ENCODE data around the gene CBLC.

The CBLC gene

DNA sequence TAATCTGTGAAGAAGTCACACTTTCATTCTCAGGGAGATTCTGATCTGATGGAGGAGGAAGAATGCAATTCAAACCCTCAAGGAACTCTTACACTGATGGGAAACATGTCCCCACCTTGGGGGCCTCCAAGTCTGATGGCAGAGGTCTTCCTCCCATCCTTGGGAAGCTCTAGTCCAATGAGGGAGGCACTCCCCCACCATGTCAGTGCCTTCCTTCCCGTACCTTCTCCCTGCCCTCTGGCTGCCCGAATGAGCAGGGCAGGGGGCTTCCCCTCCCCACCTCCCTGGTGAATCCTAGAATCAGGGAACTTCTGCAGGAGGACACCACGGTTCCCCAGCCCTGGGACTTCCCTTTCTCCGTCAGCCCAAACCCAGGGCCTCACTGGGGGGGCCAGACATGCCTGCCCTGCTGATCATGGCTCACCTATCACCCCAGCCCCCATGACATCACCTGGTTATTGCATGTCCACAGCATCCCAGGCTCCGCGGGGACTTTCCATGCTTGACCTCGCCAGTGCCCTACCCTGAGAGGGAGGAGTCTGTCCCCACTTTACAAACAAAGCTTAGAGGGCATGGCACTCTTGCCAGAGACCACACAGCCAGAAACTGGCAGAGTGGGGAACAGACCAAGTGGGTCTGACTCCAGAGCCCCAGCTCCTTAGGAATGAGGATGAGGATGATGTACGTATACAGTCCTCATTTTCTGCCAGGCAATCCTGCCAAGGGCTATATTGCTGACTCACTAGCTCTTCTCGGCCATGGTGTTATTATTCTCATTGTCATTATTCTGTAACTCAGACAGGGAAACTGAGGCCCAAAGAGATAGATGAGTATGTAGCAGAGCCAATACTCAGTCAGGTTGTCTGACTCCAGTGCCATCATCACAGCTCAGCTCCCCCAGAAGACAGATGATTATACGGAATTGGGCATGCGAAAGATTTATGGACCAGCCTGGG is 38.8 kb upstream of the CBLC start:
- Histone ChIP-seq H3K4me3 (ENCODE audit: low read depth, low read length) (no peak overlapping the region), H3K36me3 (ENCODE audit: insufficient read depth, low read length) (no peaks in the 10 kb centered on the region), H3K79me2 (ENCODE audit: control insufficient read depth, insufficient read depth, low read length, unreplicated experiment) (no peaks in the 10 kb centered on the region), H3K27ac (ENCODE audit: low read depth, low read length) (no peak overlapping the region), H3K27me3 (ENCODE audit: insufficient read depth, low read length) (no peaks in the 10 kb centered on the region), H3K4me1 (ENCODE audit: control insufficient read depth, insufficient read depth, low read length, unreplicated experiment) (peaks cover 33% of the 10 kb centered on the region), H2AFZ (ENCODE audit: low read length, unreplicated experiment) (no peak overlapping the region)

DNA sequence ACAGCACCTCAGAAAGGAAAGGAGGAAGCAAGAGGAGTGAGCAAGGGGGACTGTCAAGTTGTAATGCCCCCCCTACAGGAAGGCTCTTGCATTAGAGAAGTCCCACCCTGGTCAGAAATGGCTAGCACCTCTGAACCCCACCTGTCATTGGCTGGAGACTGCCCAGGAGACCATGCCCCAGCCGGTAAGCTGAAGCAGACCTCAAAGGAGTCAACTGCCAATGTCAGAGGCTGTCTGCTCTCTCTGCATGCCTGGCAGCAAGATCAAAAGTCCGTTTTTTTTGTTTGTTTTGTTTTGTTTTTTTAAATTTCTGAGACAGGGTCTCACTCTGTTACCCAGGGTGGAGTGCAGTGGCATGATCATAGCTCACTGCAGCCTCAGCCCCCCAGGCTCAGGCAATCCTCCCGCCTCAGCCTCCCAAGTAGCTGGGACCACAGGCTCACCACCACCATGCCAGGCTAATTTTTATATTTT is 37.3 kb upstream of the CBLC start:
- Histone ChIP-seq H3K27ac (ENCODE audit: low read depth, low read length) (no peak overlapping the region; the same call in 1 of the 2 replicates), H3K4me3 (ENCODE audit: low read depth, low read length) (no peak overlapping the region), H3K27me3 (ENCODE audit: insufficient read depth, low read length) (no peaks in the 10 kb centered on the region), H3K79me2 (ENCODE audit: control insufficient read depth, insufficient read depth, low read length, unreplicated experiment) (no peaks in the 10 kb centered on the region), H3K4me1 (ENCODE audit: control insufficient read depth, insufficient read depth, low read length, unreplicated experiment) (peaks cover 38% of the 10 kb centered on the region), H3K36me3 (ENCODE audit: insufficient read depth, low read length) (no peaks in the 10 kb centered on the region), H2AFZ (ENCODE audit: low read length, unreplicated experiment) (no peak overlapping the region)

DNA sequence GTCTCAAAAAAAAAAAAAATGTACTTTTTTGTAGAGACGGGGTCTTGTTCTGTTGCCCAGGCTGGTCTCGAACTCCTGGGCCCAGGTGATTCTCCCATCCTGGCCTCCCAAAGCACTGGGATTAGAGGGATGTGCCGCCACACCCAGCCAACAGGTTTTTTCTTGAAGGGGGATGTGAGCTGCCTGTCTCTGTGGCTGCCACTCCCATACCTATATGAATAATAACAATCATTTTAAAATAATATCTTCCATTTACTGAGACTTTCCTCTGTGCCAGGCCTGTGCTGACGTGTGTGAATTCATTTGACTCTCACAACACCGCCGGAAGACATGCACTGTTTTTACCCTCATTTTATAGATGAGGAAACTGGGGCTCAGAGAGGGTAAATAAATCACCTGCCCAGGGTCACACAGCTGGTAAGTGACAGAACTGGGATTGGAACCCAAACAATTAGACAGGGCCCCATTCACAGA is 36.4 kb upstream of the CBLC start:
- Histone ChIP-seq H3K79me2 (ENCODE audit: control insufficient read depth, insufficient read depth, low read length, unreplicated experiment) (no peaks in the 10 kb centered on the region), H3K27me3 (ENCODE audit: insufficient read depth, low read length) (no peaks in the 10 kb centered on the region), H3K36me3 (ENCODE audit: insufficient read depth, low read length) (no peaks in the 10 kb centered on the region), H3K27ac (ENCODE audit: low read depth, low read length) (peak overlapping the region; percentile 82), H3K4me3 (ENCODE audit: low read depth, low read length) (no peak overlapping the region), H2AFZ (ENCODE audit: low read length, unreplicated experiment) (no peak overlapping the region), H3K4me1 (ENCODE audit: control insufficient read depth, insufficient read depth, low read length, unreplicated experiment) (peaks cover 42% of the 10 kb centered on the region)

DNA sequence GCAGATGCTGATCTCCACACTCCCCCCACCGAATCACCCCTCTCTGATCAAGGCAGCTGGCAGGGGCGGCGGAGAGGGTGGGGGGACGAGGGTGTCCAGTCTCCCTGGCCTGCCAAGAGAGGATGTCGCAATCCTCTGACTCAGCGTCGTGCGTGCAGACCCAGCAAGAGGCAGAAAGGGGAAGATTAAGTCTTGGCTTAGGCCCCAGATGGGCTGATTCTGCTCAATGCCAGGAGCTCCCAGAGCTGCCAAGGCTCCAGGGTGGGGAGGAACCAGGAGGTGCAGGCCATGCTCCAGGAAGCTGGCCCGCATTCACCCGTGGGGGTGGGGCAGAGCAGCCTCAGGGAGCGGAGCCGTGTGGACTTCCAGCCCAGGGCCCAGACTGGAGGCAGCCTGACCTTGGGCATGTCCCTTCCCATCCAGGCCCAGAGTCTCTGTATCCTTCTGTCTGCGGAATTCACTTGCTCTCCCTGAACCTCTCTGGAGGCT is 35.8 kb upstream of the CBLC start:
- no peak overlapping the region for H2AFZ ChIP-seq (ENCODE audit: low read length, unreplicated experiment)

DNA sequence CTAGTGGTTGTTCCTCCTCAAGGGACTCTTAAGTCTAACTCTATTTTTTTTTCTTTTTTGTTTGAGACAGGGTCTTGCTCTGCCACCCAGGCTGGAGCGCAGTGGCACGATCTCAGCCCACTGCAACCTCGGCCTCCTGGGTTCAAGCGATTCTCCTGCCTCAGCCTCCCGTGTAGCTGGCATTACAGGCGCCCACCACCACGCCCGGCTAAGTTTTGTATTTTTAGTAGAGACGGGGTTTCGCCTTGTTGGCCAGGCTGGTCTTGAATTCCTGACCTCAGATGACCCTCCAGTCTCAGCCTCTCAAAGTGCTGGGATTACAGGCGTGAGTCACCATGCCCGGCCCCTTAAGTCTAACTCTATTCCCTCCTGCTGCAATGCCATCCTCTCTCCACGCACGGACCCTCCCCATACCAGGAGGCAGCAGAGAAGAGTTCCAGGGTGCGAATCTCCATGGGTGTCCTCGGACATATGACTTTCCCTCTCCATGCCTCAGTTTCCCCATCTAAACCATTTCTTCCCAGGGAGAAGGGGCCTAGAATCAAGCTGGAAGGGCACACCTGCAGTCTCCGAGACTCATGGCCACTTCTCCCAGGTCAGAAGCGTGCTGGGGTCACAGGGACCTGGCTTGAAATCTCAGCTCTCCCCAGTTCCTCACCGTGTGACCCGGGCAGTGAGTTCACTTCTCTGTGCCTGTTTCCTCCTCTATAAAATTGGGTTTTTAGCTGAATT is 35.2 kb upstream of the CBLC start:
- Histone ChIP-seq H2AFZ (ENCODE audit: low read length, unreplicated experiment) (no peak overlapping the region), H3K4me1 (ENCODE audit: control insufficient read depth, insufficient read depth, low read length, unreplicated experiment) (peaks cover 45% of the 10 kb centered on the region), H3K79me2 (ENCODE audit: control insufficient read depth, insufficient read depth, low read length, unreplicated experiment) (no peaks in the 10 kb centered on the region), H3K27me3 (ENCODE audit: insufficient read depth, low read length) (no peaks in the 10 kb centered on the region), H3K27ac (ENCODE audit: low read depth, low read length) (peak overlapping the region; percentile 92), H3K4me3 (ENCODE audit: low read depth, low read length) (0 out of 2 replicates have a peak overlapping the region, but pooled peaks have one; percentile 2), H3K36me3 (ENCODE audit: insufficient read depth, low read length) (no peaks in the 10 kb centered on the region)

More for the DNA sequence above, 35.8 kb upstream of the CBLC start:
- Histone ChIP-seq H3K4me3 (ENCODE audit: low read depth, low read length) (no peak overlapping the region), H3K27me3 (ENCODE audit: insufficient read depth, low read length) (no peaks in the 10 kb centered on the region), H3K79me2 (ENCODE audit: control insufficient read depth, insufficient read depth, low read length, unreplicated experiment) (no peaks in the 10 kb centered on the region), H3K4me1 (ENCODE audit: control insufficient read depth, insufficient read depth, low read length, unreplicated experiment) (peaks cover 47% of the 10 kb centered on the region), H3K36me3 (ENCODE audit: insufficient read depth, low read length) (no peaks in the 10 kb centered on the region), H3K27ac (ENCODE audit: low read depth, low read length) (peak overlapping the region; percentile 92)

DNA sequence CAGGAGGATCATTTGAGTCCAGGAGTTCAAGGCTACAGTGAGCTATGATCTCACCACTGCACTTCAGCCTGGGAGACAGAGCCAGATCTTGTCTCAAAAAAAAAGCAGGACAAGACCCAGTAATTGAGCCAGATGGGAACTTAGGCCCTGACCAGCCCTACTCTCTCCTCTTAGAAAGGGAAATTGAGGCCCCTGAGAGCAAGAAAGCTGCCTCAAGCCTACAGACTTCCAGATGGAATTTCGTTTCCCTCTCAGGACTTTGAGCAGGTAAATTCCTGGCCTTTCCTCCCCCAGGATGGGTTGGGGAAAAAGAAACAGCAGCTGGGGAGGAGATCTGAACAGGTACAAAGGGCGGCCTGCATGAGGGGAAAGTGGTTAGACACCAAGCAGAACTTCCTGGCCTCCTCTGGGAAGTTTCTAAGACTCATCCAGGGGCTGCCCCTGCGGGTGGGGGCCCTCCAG is 32.8 kb upstream of the CBLC start:
- H3K27ac ChIP-seq (ENCODE audit: low read depth, low read length): peak overlapping the region; percentile 71
- no peaks in the 10 kb centered on the region for H3K27me3 ChIP-seq (ENCODE audit: insufficient read depth, low read length)
- no peak overlapping the region for H2AFZ ChIP-seq (ENCODE audit: low read length, unreplicated experiment)
- peaks cover 36% of the 10 kb centered on the region for H3K4me1 ChIP-seq (ENCODE audit: control insufficient read depth, insufficient read depth, low read length, unreplicated experiment)
- no peak overlapping the region for H3K4me3 ChIP-seq (ENCODE audit: low read depth, low read length)
- H3K36me3 ChIP-seq (ENCODE audit: insufficient read depth, low read length): no peaks in the 10 kb centered on the region
- H3K79me2 ChIP-seq (ENCODE audit: control insufficient read depth, insufficient read depth, low read length, unreplicated experiment): peaks cover 12% of the 10 kb centered on the region

DNA sequence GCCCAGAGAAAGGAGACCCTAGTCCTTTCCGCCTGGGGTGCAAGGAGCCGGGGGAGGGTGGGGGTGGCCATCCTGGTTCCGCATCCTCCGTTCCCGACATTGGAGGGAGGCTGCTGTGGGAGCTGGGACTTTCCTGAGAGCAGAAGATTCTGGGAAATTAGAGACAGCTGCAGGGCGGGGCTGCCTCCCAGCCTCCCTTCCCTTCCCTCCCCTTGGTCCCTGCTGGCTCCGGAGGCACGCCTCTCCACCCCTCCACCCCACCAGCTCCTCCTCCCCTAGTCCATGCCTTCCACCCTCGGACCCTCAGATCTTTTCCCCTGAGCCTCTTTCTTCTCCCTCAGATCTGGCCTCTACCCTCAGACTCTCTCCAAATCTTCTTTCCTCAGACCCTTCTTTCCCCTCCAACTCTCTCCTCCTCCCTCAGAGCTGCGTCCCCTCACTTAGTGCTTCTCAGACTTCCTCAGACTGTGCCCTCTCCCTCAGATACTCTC is 32.3 kb upstream of the CBLC start:
- H3K79me2 ChIP-seq (ENCODE audit: control insufficient read depth, insufficient read depth, low read length, unreplicated experiment): peaks cover 17% of the 10 kb centered on the region
- H2AFZ ChIP-seq (ENCODE audit: low read length, unreplicated experiment): no peak overlapping the region
- peaks cover 36% of the 10 kb centered on the region for H3K4me1 ChIP-seq (ENCODE audit: control insufficient read depth, insufficient read depth, low read length, unreplicated experiment)
- no peaks in the 10 kb centered on the region for H3K27me3 ChIP-seq (ENCODE audit: insufficient read depth, low read length)
- H3K4me3 ChIP-seq (ENCODE audit: low read depth, low read length): no peak overlapping the region
- H3K36me3 ChIP-seq (ENCODE audit: insufficient read depth, low read length): no peaks in the 10 kb centered on the region
- peak overlapping the region; percentile 71 for H3K27ac ChIP-seq (ENCODE audit: low read depth, low read length)

DNA sequence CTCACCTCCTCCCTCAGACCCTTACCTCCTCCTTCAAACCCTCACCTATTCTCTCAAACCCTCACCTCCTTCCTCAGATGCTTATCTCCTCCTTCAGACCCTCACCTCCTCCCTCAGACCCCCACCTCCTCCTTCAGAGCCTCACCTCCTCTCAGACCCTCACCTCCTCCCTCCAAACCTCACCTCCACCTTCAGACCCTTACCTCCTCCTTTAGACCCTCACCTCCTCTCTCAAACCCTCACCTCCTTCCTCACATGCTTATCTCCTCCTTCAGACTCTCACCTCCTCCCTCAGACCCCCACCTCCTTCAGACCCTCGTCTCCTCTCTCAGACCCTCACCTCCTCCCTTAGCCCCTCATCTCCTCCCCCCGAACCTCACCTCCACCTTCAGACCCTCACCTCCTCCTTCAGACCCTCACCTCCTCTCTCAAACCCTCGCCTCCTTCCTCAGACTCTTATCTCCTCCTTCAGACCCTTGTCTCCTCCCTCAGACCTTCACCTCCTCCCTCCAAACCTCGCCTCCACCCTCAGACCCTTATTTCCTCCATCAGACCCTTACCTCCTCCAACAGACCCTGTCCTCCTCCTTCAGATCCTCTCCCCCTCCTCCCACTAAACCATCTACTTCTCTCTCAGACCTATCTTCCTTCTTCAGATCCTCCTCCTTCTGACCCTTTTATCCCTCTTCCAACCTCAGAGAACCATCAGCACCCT is 31.6 kb upstream of the CBLC start:
- Histone ChIP-seq H3K27ac (ENCODE audit: low read depth, low read length) (peak overlapping the region; percentile 71), H2AFZ (ENCODE audit: low read length, unreplicated experiment) (no peak overlapping the region), H3K79me2 (ENCODE audit: control insufficient read depth, insufficient read depth, low read length, unreplicated experiment) (peaks cover 24% of the 10 kb centered on the region), H3K4me3 (ENCODE audit: low read depth, low read length) (no peak overlapping the region), H3K36me3 (ENCODE audit: insufficient read depth, low read length) (no peaks in the 10 kb centered on the region), H3K27me3 (ENCODE audit: insufficient read depth, low read length) (no peaks in the 10 kb centered on the region), H3K4me1 (ENCODE audit: control insufficient read depth, insufficient read depth, low read length, unreplicated experiment) (peaks cover 42% of the 10 kb centered on the region)

DNA sequence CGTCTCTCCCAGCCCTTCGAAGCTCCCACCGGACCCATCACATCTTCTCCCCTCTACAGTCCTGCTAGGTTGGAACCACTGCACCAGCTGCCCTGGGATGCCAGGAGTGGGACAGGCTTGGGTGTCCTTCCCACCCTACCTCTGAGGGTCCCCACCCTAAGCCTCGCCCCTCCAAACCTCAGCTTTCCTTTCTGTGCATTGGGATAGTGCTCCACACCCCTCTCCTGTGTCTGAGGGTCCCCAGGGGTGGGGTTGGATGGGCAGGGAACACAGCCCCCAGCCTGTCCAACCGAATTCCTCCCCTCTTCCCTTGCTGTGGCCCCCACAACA is 31.1 kb upstream of the CBLC start:
- peaks cover 29% of the 10 kb centered on the region for H3K79me2 ChIP-seq (ENCODE audit: control insufficient read depth, insufficient read depth, low read length, unreplicated experiment)
- no peak overlapping the region for H3K4me3 ChIP-seq (ENCODE audit: low read depth, low read length)
- H3K4me1 ChIP-seq (ENCODE audit: control insufficient read depth, insufficient read depth, low read length, unreplicated experiment): peaks cover 41% of the 10 kb centered on the region
- no peak overlapping the region for H3K27ac ChIP-seq (ENCODE audit: low read depth, low read length)
- no peaks in the 10 kb centered on the region for H3K36me3 ChIP-seq (ENCODE audit: insufficient read depth, low read length)
- no peak overlapping the region for H2AFZ ChIP-seq (ENCODE audit: low read length, unreplicated experiment)
- no peaks in the 10 kb centered on the region for H3K27me3 ChIP-seq (ENCODE audit: insufficient read depth, low read length)
